ENCODE results near the gene C7orf33. TPM values are rescaled to one million over a fixed set of nuclear protein-coding genes. Genes with fewer than 3 reads are reported as not detected.
"Not testable (repeated sequence)": the region's sequence is repeated elsewhere in the genome, so short reads cannot be mapped to it uniquely, and the experiment has no call there.

C7orf33 gene
- total RNA-seq, 2 donors from 2014 or later = not detected

GRCh38 chr7:148561099-148561498, 29.5 kb upstream of the C7orf33 start:
- no peaks in the 10 kb centered on the region for H3K4me1 ChIP-seq (replicated peaks)
- H3K4me3 ChIP-seq = no peak overlapping the region
- no peak overlapping the region for H3K27ac ChIP-seq
- intact Hi-C loops (cut with DNase I) = no loop called here
- no peaks in the 10 kb centered on the region for H3K36me3 ChIP-seq
- no peaks in the 10 kb centered on the region for H3K27me3 ChIP-seq (replicated peaks; ENCODE audit: insufficient read depth)
- no peak for DNase-seq (ENCODE audit: low spot score)
- H3K9me3 ChIP-seq = no peaks in the 10 kb centered on the region
- no peak for TF ChIP-seq POLR2AphosphoS5 (IDR thresholded peaks at IDR 0.05)
- TF ChIP-seq CTCF (IDR thresholded peaks at IDR 0.05) = no peak
- TF ChIP-seq POLR2A (IDR thresholded peaks at IDR 0.05) = no peak

GRCh38 chr7:148563583-148564274, 26.8 kb upstream of the C7orf33 start:
- no peak overlapping the region for H3K27ac ChIP-seq

GRCh38 chr7:148564275-148564951, 26.2 kb upstream of the C7orf33 start:
- DNase-seq (ENCODE audit: low spot score); H3K4me1 ChIP-seq (replicated peaks); H3K36me3 ChIP-seq; H3K27me3 ChIP-seq (replicated peaks; ENCODE audit: insufficient read depth); H3K4me3 ChIP-seq; H3K27ac ChIP-seq; H3K9me3 ChIP-seq; intact Hi-C loops (cut with DNase I): not testable (repeated sequence)
- 48% methylated on average over 4 of the region's 4 CpGs for WGBS

More at GRCh38 chr7:148563583-148564274, 26.8 kb upstream of the C7orf33 start:
- H3K4me3 ChIP-seq = no peak overlapping the region
- no peaks in the 10 kb centered on the region for H3K36me3 ChIP-seq
- DNase-seq (ENCODE audit: low spot score) = no peak
- 88% methylated on average over 4 of the region's 4 CpGs for WGBS
- no peaks in the 10 kb centered on the region for H3K27me3 ChIP-seq (replicated peaks; ENCODE audit: insufficient read depth)
- no peaks in the 10 kb centered on the region for H3K4me1 ChIP-seq (replicated peaks)
- TF ChIP-seq POLR2AphosphoS5 (IDR thresholded peaks at IDR 0.05) (no peak), POLR2A (IDR thresholded peaks at IDR 0.05) (no peak), CTCF (IDR thresholded peaks at IDR 0.05) (no peak)
- no peaks in the 10 kb centered on the region for H3K9me3 ChIP-seq
- intact Hi-C loops (cut with DNase I) = no loop called here

GRCh38 chr7:148566736-148567135, 23.8 kb upstream of the C7orf33 start:
- Histone ChIP-seq H3K27ac (no peak overlapping the region), H3K4me1 (replicated peaks) (no peaks in the 10 kb centered on the region), H3K4me3 (no peak overlapping the region), H3K27me3 (replicated peaks; ENCODE audit: insufficient read depth) (no peaks in the 10 kb centered on the region), H3K9me3 (no peaks in the 10 kb centered on the region), H3K36me3 (no peaks in the 10 kb centered on the region)
- 87% methylated on average over 6 of the region's 6 CpGs for WGBS
- no peak for TF ChIP-seq POLR2A (IDR thresholded peaks at IDR 0.05)
- TF ChIP-seq POLR2AphosphoS5 (IDR thresholded peaks at IDR 0.05) = no peak
- TF ChIP-seq CTCF (IDR thresholded peaks at IDR 0.05) = no peak
- intact Hi-C loops (cut with DNase I) = no loop called here
- DNase-seq (ENCODE audit: low spot score) = no peak

DNA sequence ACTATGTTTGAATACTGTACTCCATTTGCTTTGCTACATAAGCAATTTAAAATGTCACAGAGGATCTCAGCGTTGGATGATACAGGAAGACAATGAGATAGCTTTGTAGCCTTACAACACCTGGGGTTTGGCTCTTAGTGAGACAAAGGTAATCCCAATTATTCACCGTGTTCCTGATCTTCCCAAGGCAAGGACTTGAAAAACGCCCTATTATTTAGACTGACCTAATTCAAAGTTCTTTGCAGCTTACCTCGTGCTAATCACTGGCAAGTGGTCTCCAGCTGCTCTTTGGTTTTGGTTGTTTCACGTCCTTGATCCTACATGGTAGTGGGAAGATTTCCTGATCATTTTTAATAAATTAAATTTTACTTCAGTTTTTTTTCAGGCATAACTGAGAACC, 23.0 kb upstream of the C7orf33 start:
- no peak for TF ChIP-seq CTCF (IDR thresholded peaks at IDR 0.05)
- TF ChIP-seq POLR2A (IDR thresholded peaks at IDR 0.05) = no peak
- TF ChIP-seq POLR2AphosphoS5 (IDR thresholded peaks at IDR 0.05) = no peak
- H3K4me3 ChIP-seq = no peak overlapping the region
- H3K36me3 ChIP-seq = no peaks in the 10 kb centered on the region
- no peaks in the 10 kb centered on the region for H3K4me1 ChIP-seq (replicated peaks)
- intact Hi-C loops (cut with DNase I) = no loop called here
- no peak overlapping the region for H3K27ac ChIP-seq
- H3K9me3 ChIP-seq = no peaks in the 10 kb centered on the region
- 52% methylated on average over 5 of the region's 5 CpGs for WGBS
- H3K27me3 ChIP-seq (replicated peaks; ENCODE audit: insufficient read depth) = no peaks in the 10 kb centered on the region
- no peak for DNase-seq (ENCODE audit: low spot score)
